Upper lobe of left lung (tissue), 6 donors: ENCODE measurements around the gene METAP2. TPM values are rescaled to one million over a fixed set of nuclear protein-coding genes. Genes with fewer than 3 reads are reported as not detected.
A peak's percentile ranks its signal among the peaks of the same experiment; 100 is the strongest.

Source experiments
- ATAC-seq, 2 donors: fragments of 200-7000 bp; cut with Tn5 transposase; one replicate each; pipeline ENCODE4 v1.9.1; 2022; ENCODE audit warnings: mild to moderate bottlenecking in 2 of 2, moderate library complexity in 2 of 2; ENCODE audit not compliant: low FRiP score in 2 of 2
- DNase-seq, 2 donors: peaks; one replicate each; pipeline ENCODE4 v3.0.0-alpha.2; 2019 to 2020
- H3K27ac ChIP-seq, 4 donors: fragments of 200-600 bp; sonication (generic); one replicate each; pipeline ENCODE4 v1.5.1; 2016 to 2019
- H3K27me3 ChIP-seq, 4 donors: fragments of 200-600 bp; sonication (generic); one replicate each; pipeline ENCODE4 v1.5.1; 2017 to 2019
- H3K36me3 ChIP-seq, 4 donors: fragments of 200-600 bp; sonication (generic); one replicate each; pipeline ENCODE4 v1.5.1; 2016 to 2019
- H3K4me1 ChIP-seq, 4 donors: fragments of 200-600 bp; sonication (generic); one replicate each; pipeline ENCODE4 v1.5.1; 2018 to 2019
- H3K4me3 ChIP-seq, 4 donors: fragments of 200-600 bp; sonication (generic); one replicate each; pipeline ENCODE4 v1.5.1; 2017 to 2019; ENCODE audit warnings: mild to moderate bottlenecking in 2 of 4, moderate library complexity in 1 of 4
- H3K9me3 ChIP-seq, 4 donors: fragments of 200-600 bp; sonication (generic); one replicate each; pipeline ENCODE4 v1.5.1; 2018 to 2019
- CTCF ChIP-seq, 6 experiments: fragments of 450-650 bp in 4 of 6; fragments of 200-600 bp in 2 of 6; sonication (generic) in 2 of 6; IDR thresholded peaks; one replicate each; pipeline ENCODE4 v1.5.1; 2016 to 2019; ENCODE audit warnings: antibody characterized with exemption in 6 of 6
- EP300 ChIP-seq, 4 donors: sonication (generic); formaldehyde crosslinking; IDR thresholded peaks; one replicate each; pipeline ENCODE4 v1.5.1; 2017; ENCODE audit warnings: antibody characterized with exemption in 4 of 4, control low read depth in 2 of 4
- POLR2A ChIP-seq, 4 donors: fragments of 450-650 bp; IDR thresholded peaks; one replicate each; pipeline ENCODE4 v1.5.1; 2016 to 2017; ENCODE audit warnings: antibody characterized with exemption in 4 of 4, mild to moderate bottlenecking in 2 of 4
- POLR2AphosphoS5 ChIP-seq, 2 donors: sonication (generic); formaldehyde crosslinking; IDR thresholded peaks; one replicate each; pipeline ENCODE4 v1.5.1; 2017; ENCODE audit warnings: antibody characterized with exemption in 2 of 2
- WGBS, 2 donors: methylation state at CpG; one replicate each; pipeline ENCODE4 v1.1.5; 2017 to 2018; 5-methylcytosine and 5-hydroxymethylcytosine counted together
- total RNA-seq, 6 donors: library from RNA; depleted of rRNA in 4 of 6; stranded (reverse); fragments of >200 nt in 4 of 6; gene quantifications; one replicate each; pipeline versions ENCODE4 v1.1.0 to v1.2.1, GENCODE V29; 2016 to 2021
- donor health status: DM: no; HTN: no; CAD: no; lungs with moderate emphysema.
- donor health status: DM: no; HTN: yes; CAD: no; lungs with severe emphysema.

METAP2 gene
- total RNA-seq = 10 to 100 TPM; 44.0 to 75.0 (median 50.3) TPM

- TF ChIP-seq POLR2A (IDR thresholded peaks at IDR 0.05) = peak; percentile 41 to 97 (median 86)
- TF ChIP-seq POLR2AphosphoS5 (IDR thresholded peaks at IDR 0.05) = peak; percentile 95 to 98
- TF ChIP-seq CTCF (IDR thresholded peaks at IDR 0.05) = peak in 1 of 6 experiments; percentile 27
- TF ChIP-seq EP300 (IDR thresholded peaks at IDR 0.05) = no peak
- peaks cover 4 to 29% (median 12%) of the 10 kb centered on the region in 4 donors for H3K36me3 ChIP-seq
- no peaks in the 10 kb centered on the region for H3K9me3 ChIP-seq
- H3K27ac ChIP-seq = peak within 1 kb of the TSS; percentile 80 to 93 (median 90)
- peak within 1 kb of the TSS; percentile 63 to 91 (median 78) for H3K4me3 ChIP-seq
- peak; percentile 95 to 97 for DNase-seq
- ATAC-seq = peak; percentile 99 to 100
- H3K27me3 ChIP-seq = no peaks in the 10 kb centered on the region
- H3K4me1 ChIP-seq = peaks cover 18 to 31% (median 26%) of the 10 kb centered on the region in 4 donors
- WGBS, 2 donors = 0% methylated on average over 26 to 40 of the region's 49 CpGs
Observed at GRCh38 chr12:95473884-95474659, at the start of gene METAP2. METAP2 (plus strand) TSS chr12:95474152; CDS start chr12:95474180, 28 bp downstream.

- WGBS, 2 donors = 67 to 79% methylated on average over 8 of the region's 8 CpGs
- Histone ChIP-seq H3K4me1 (peaks cover 0 to 8% (median 0%) of the 10 kb centered on the region in 4 donors), H3K9me3 (no peaks in the 10 kb centered on the region), H3K4me3 (no peak overlapping the region), H3K36me3 (no peaks in the 10 kb centered on the region), H3K27me3 (no peaks in the 10 kb centered on the region), H3K27ac (peak overlapping the region in 1 of 4 donors; percentile 36)
- TF ChIP-seq CTCF (IDR thresholded peaks at IDR 0.05) (no peak), POLR2A (IDR thresholded peaks at IDR 0.05) (no peak), POLR2AphosphoS5 (IDR thresholded peaks at IDR 0.05) (no peak), EP300 (IDR thresholded peaks at IDR 0.05) (no peak)
- no peak for DNase-seq
- ATAC-seq = peak in 1 of 2 donors; percentile 40
Observed at GRCh38 chr12:95424271-95424994, 49.5 kb upstream of the METAP2 start.

DNA sequence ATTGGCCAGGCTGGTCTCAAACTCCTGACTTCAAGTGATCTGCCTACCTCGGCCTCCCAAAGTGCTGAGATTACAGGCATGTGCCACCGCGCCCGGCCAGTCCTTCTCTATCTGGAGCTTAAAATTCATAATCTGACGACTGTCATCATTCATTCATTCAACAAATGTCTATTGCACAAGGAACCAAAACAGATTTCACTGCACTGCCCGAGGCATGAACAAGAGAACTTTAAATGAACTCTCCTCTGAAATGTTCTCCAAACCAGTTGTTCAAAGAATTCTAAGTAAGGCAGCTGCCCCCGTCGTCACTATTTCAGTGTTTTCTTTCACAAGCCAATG is 44.8 kb upstream of the METAP2 start:
- peaks cover 0 to 8% (median 0%) of the 10 kb centered on the region in 4 donors for H3K4me1 ChIP-seq
- H3K4me3 ChIP-seq = no peak overlapping the region
- ATAC-seq (no peak), DNase-seq (no peak)
- no peaks in the 10 kb centered on the region for H3K9me3 ChIP-seq
- no peaks in the 10 kb centered on the region for H3K27me3 ChIP-seq
- no peaks in the 10 kb centered on the region for H3K36me3 ChIP-seq
- WGBS, 2 donors = 91 to 92% methylated on average over 8 of the region's 8 CpGs
- no peak overlapping the region for H3K27ac ChIP-seq
- TF ChIP-seq POLR2A (IDR thresholded peaks at IDR 0.05) (no peak), CTCF (IDR thresholded peaks at IDR 0.05) (no peak), EP300 (IDR thresholded peaks at IDR 0.05) (no peak), POLR2AphosphoS5 (IDR thresholded peaks at IDR 0.05) (no peak)

DNA sequence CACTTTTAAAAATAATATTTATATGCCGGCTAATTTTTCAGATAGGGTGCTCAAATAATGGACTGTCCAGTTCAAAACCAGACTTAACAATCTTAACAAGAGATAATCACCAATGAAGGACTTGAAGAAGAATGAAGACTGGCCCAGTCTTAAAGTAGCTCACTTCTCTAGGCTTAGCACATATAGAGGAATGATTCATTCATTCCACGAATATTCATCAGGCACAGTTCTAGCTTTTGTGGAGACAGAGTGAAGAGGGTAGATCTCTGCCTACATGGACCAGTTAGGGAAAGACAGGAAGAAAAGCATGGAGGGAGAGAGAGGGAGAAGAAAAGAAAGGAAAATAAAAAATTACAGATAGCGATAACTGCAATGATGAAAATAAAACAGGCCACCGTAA is 42.8 kb upstream of the METAP2 start:
- TF ChIP-seq POLR2AphosphoS5 (IDR thresholded peaks at IDR 0.05) = no peak
- TF ChIP-seq EP300 (IDR thresholded peaks at IDR 0.05) = no peak
- no peak for TF ChIP-seq POLR2A (IDR thresholded peaks at IDR 0.05)
- TF ChIP-seq CTCF (IDR thresholded peaks at IDR 0.05) = no peak
- Histone ChIP-seq H3K36me3 (no peaks in the 10 kb centered on the region), H3K4me1 (peaks cover 0 to 8% (median 0%) of the 10 kb centered on the region in 4 donors), H3K4me3 (no peak overlapping the region), H3K27ac (no peak overlapping the region), H3K27me3 (no peaks in the 10 kb centered on the region), H3K9me3 (no peaks in the 10 kb centered on the region)
- 93 to 98% methylated on average over 4 of the region's 4 CpGs for WGBS, 2 donors
- ATAC-seq (no peak), DNase-seq (no peak)
